ENCODE results near the gene SELENON. TPM values are rescaled to one million over a fixed set of nuclear protein-coding genes. Genes with fewer than 3 reads are reported as not detected.

The SELENON gene
- total and polyA plus RNA-seq, 10 of the 15 experiments (the other 5 are each of a cell fraction or from before 2014, with no cell fraction given), result 0.07 to 5.1 (median 0.80) TPM

- ATAC-seq (no peak), DNase-seq (ENCODE audit: low read depth, low spot score) (no peak), FAIRE-seq (no peak)
- Histone ChIP-seq H3K9me3 (replicated peaks; ENCODE audit: control insufficient read depth, insufficient read depth, low read length) (no peaks in the 10 kb centered on the region), H3K4me2 (ENCODE audit: control insufficient read depth, insufficient read depth) (no peak overlapping the region), H3K36me3 (ENCODE audit: control insufficient read depth in 2 of 2, insufficient read depth in 2 of 2, low read length in 1 of 2) (no peaks in the 10 kb centered on the region), H3K27ac (ENCODE audit: control insufficient read depth, insufficient read depth) (no peak overlapping the region), H3K27me3 (replicated peaks in 1 of 2; ENCODE audit: control insufficient read depth in 2 of 2, insufficient read depth in 2 of 2, low read length in 1 of 2) (no peaks in the 10 kb centered on the region), H3K9ac (ENCODE audit: control insufficient read depth, insufficient read depth, low read length) (no peak overlapping the region), H3K4me1 (ENCODE audit: control insufficient read depth, insufficient read depth, low read length) (peaks cover 8% of the 10 kb centered on the region), H2AFZ (ENCODE audit: control insufficient read depth, low read depth, low read length) (no peak overlapping the region), H4K20me1 (ENCODE audit: control insufficient read depth, insufficient read depth) (no peaks in the 10 kb centered on the region), H3K79me2 (ENCODE audit: control insufficient read depth, insufficient read depth, low read length) (peaks cover 15% of the 10 kb centered on the region), H3K4me3 (no peak overlapping the region)
- 58% methylated on average over 14 of the region's 15 CpGs for WGBS (ENCODE audit: insufficient coverage, insufficient replicate concordance, low lambda C conversion rate, missing lambda C conversion rate)
- ChIA-PET SMC1A (ENCODE audit: uncharacterized antibody, unreplicated experiment) (interaction anchor here (0.7 kb wide), 1 partner anchor 181 kb away, joined by 3 read pairs; the partner anchor contains the start of gene PAFAH2), POLR2A (no interaction called here), CTCF (interaction anchor here (0.6 to 2.6 kb wide), 3 partner anchors 13 to 181 kb away, joined by 3 to 16 read pairs (median 3); partner anchors contain the start of gene PAFAH2), RAD21 (ENCODE audit: unreplicated experiment) (no interaction called here)
- BruUV-seq (replicated peaks), result no TSS peak
- intact Hi-C loops (cut with micrococcal nuclease; ENCODE audit: unreplicated experiment), result no loop called here
- in situ Hi-C loops (cut with MboI), result loop anchor here (25.0 kb wide), 1 partner anchor 404 kb away; the partner anchor contains the start of gene RHCE
- no peak for TF ChIP-seq ZSCAN29 (IDR thresholded peaks at IDR 0.05)
- TF ChIP-seq SUPT20H (IDR thresholded peaks at IDR 0.05; ENCODE audit: borderline replicate concordance, control insufficient read depth, low read depth, low read length), result no peak
- TF ChIP-seq HDAC2 (IDR thresholded peaks at IDR 0.05), result no peak
- TF ChIP-seq RELA (IDR thresholded peaks at IDR 0.05; ENCODE audit: borderline replicate concordance, partially characterized antibody), result no peak
- TF ChIP-seq STAT3 (IDR thresholded peaks at IDR 0.05; ENCODE audit: low read depth, low read length), result no peak
- TF ChIP-seq SPI1 (IDR thresholded peaks at IDR 0.05; ENCODE audit: borderline replicate concordance, insufficient read depth, low read depth, low read length), result no peak
- TF ChIP-seq USF1 (IDR thresholded peaks at IDR 0.05; ENCODE audit: borderline replicate concordance, extremely low read length, insufficient read depth, low read depth, low read length), result no peak
- no peak for TF ChIP-seq MEF2B (IDR thresholded peaks at IDR 0.05; ENCODE audit: partially characterized antibody, poor library complexity, severe bottlenecking)
- no peak for TF ChIP-seq SREBF2 (IDR thresholded peaks at IDR 0.05; ENCODE audit: low read length)
- no peak for TF ChIP-seq EP300 (IDR thresholded peaks at IDR 0.05; ENCODE audit: borderline replicate concordance in 1 of 2, control insufficient read depth in 1 of 2, low read depth in 2 of 2, low read length in 2 of 2)
- no peak for TF ChIP-seq WRNIP1 (IDR thresholded peaks at IDR 0.05; ENCODE audit: borderline replicate concordance, low read depth, low read length)
- TF ChIP-seq E2F4 (IDR thresholded peaks at IDR 0.05; ENCODE audit: low read depth, low read length), result no peak
- TF ChIP-seq POLR2AphosphoS2 (IDR thresholded peaks at IDR 0.05; ENCODE audit: low read depth, low read length), result no peak
- no peak for TF ChIP-seq EGR1 (IDR thresholded peaks at IDR 0.05; ENCODE audit: borderline replicate concordance in 1 of 2, low read depth in 2 of 2, low read length in 2 of 2)
- no peak for TF ChIP-seq SMC3 (IDR thresholded peaks at IDR 0.05; ENCODE audit: borderline replicate concordance, low read length)
- no peak for TF ChIP-seq TARDBP (IDR thresholded peaks at IDR 0.05; ENCODE audit: borderline replicate concordance)
- TF ChIP-seq JUND (IDR thresholded peaks at IDR 0.05; ENCODE audit: low read depth, low read length), result no peak
- no peak for TF ChIP-seq SP1 (IDR thresholded peaks at IDR 0.05; ENCODE audit: low read depth, low read length)
- TF ChIP-seq MAX (IDR thresholded peaks at IDR 0.05; ENCODE audit: low read depth, low read length), result no peak
Observed at GRCh38 chr1:25816112-25816718, 16.2 kb downstream of the SELENON start.

All from GM12878 (cell line).